ENCODE measurements around the gene MMD.
"Not testable (repeated sequence)": the region's sequence is repeated elsewhere in the genome, so short reads cannot be mapped to it uniquely, and the experiment has no call there.

Gene MMD

GRCh38 chr17:55423535-55423934 is 1.9 kb upstream of the MMD start:
- no peak for DNase-seq

GRCh38 chr17:55422828-55423164 is 1.2 kb upstream of the MMD start:
- DNase-seq = not testable (repeated sequence)

GRCh38 chr17:55420776-55421178 is 858 bp downstream of the MMD start:
- peak in 23 of 56 donors; percentile 6 to 54 (median 27) for DNase-seq

GRCh38 chr17:55420067-55420775 is 1.4 kb downstream of the MMD start:
- DNase-seq = peak in 2 of 56 donors; percentile 1 to 22

- DNase-seq = no peak
Measured at GRCh38 chr17:55418369-55419268, 3.0 kb downstream of the MMD start.

- no peak for DNase-seq
Measured at GRCh38 chr17:55417411-55418268, 4.0 kb downstream of the MMD start.

- peak in 6 of 56 donors; percentile 6 to 18 (median 7) for DNase-seq
Measured at GRCh38 chr17:55416470-55417052, 5.1 kb downstream of the MMD start.

GRCh38 chr17:55416000-55416399 is 5.6 kb downstream of the MMD start:
- no peak for DNase-seq

GRCh38 chr17:55414983-55415382 is 6.7 kb downstream of the MMD start:
- no peak for DNase-seq

- no peak for DNase-seq
Measured at GRCh38 chr17:55413825-55414489, 7.7 kb downstream of the MMD start.

GRCh38 chr17:55411463-55411855 is 10.2 kb downstream of the MMD start:
- DNase-seq = no peak

- DNase-seq = no peak
Measured at GRCh38 chr17:55410722-55411462, 10.7 kb downstream of the MMD start.

GRCh38 chr17:55409030-55409800 is 12.4 kb downstream of the MMD start:
- no peak for DNase-seq

- no peak for DNase-seq
Measured at GRCh38 chr17:55407641-55408566, 13.7 kb downstream of the MMD start.

GRCh38 chr17:55405600-55405999 is 16.0 kb downstream of the MMD start:
- no peak for DNase-seq

- DNase-seq = not testable (repeated sequence)
Measured at GRCh38 chr17:55404197-55404596, 17.4 kb downstream of the MMD start.

- DNase-seq = no peak
Measured at GRCh38 chr17:55402374-55402773, 19.3 kb downstream of the MMD start.

- DNase-seq = no peak
Measured at GRCh38 chr17:55398689-55399088, 22.9 kb downstream of the MMD start.
